ENCODE data around the gene CX3CL1. TPM values are rescaled to one million over a fixed set of nuclear protein-coding genes. Genes with fewer than 3 reads are reported as not detected.
"Not testable (repeated sequence)": the region's sequence is repeated elsewhere in the genome, so short reads cannot be mapped to it uniquely, and the experiment has no call there.

Gene CX3CL1
- total RNA-seq, 1 experiment from 2014 or later, result 0.23 TPM

GRCh38 chr16:57382535-57383275, 10.4 kb downstream of the CX3CL1 start:
- DNase-seq (ENCODE audit: low spot score), result no peak

DNA sequence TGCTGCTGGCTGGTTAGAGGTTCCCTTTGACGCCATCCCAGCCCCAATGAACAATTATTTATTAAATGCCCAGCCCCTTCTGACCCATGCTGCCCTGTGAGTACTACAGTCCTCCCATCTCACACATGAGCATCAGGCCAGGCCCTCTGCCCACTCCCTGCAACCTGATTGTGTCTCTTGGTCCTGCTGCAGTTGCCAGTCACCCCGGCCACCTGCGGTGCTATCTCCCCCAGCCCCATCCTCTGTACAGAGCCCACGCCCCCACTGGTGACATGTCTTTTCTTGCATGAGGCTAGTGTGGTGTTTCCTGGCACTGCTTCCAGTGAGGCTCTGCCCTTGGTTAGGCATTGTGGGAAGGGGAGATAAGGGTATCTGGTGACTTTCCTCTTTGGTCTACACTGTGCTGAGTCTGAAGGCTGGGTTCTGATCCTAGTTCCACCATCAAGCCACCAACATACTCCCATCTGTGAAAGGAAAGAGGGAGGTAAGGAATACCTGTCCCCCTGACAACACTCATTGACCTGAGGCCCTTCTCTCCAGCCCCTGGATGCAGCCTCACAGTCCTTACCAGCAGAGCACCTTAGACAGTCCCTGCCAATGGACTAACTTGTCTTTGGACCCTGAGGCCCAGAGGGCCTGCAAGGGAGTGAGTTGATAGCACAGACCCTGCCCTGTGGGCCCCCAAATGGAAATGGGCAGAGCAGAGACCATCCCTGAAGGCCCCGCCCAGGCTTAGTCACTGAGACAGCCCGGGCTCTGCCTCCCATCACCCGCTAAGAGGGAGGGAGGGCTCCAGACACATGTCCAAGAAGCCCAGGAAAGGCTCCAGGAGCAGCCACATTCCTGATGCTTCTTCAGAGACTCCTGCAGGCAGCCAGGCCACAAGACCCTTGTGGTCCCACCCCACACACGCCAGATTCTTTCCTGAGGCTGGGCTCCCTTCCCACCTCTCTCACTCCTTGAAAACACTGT, 11.3 kb downstream of the CX3CL1 start:
- no peak for DNase-seq (ENCODE audit: low spot score)

- no peak for DNase-seq (ENCODE audit: low spot score)
These were observed 12.2 kb downstream of the CX3CL1 start for GRCh38 chr16:57384248-57385070.

GRCh38 chr16:57385083-57385482, 12.8 kb downstream of the CX3CL1 start:
- no peak for DNase-seq (ENCODE audit: low spot score)

DNA sequence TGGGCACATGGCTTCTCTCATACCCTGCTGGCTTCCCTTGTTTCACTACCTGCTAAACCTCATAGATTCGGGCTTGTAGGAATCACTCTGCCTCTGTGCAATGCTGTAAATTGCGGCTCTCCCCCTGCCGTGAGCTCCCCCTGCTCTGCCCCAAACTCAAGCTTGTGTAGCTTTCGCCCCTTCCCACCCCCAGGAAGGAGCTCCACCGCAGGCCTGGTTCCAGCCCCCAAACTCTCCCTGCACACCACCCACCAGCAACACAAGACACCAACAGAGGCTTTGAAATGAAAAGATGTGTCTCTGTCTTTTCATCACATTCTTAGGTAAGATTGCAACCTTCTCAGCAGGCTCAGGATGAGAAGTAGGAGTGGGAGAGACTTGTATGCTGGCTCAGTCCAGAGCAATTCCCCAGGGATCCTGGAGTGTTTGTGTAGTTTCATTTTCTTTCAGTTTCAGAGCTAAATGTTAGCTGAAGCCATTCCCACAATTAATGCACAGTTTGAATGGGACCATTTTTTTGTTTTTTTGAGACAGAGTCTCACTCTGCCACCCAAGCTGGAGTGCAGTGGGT, 14.2 kb downstream of the CX3CL1 start:
- no peak for DNase-seq (ENCODE audit: low spot score)

GRCh38 chr16:57387598-57388354, 15.5 kb downstream of the CX3CL1 start:
- no peak for DNase-seq (ENCODE audit: low spot score)

- no peak for DNase-seq (ENCODE audit: low spot score)
These were observed 16.2 kb downstream of the CX3CL1 start for GRCh38 chr16:57388359-57389086.

- no peak for DNase-seq (ENCODE audit: low spot score)
These were observed 16.8 kb downstream of the CX3CL1 start for GRCh38 chr16:57389087-57389468.

- no peak for DNase-seq (ENCODE audit: low spot score)
These were observed 18.5 kb downstream of the CX3CL1 start for GRCh38 chr16:57390636-57391295.

- DNase-seq (ENCODE audit: low spot score), result no peak
These were observed 19.0 kb downstream of the CX3CL1 start for GRCh38 chr16:57391300-57391699.

DNA sequence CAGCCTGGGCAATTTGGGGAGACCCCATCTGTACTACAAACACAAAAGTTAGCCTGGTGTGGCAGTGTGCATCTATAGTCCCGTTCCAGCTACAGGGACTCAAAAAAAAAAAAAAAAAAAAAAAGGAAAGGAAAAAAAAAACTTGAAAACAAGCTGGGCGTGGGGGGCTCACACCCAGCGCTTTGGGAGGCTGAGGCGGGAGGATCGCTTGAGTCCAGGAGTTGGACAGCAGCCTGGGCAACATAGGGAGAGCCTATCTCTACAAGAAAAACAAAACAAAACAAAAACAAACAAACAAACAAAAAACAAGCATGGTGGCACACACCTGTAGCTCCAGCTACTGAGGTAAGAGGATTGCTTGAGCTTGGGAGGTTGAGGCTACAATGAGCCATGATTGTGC, 19.4 kb downstream of the CX3CL1 start:
- DNase-seq (ENCODE audit: low spot score), result no peak

- peak; percentile 28 for DNase-seq (ENCODE audit: low spot score)
These were observed 20.4 kb downstream of the CX3CL1 start for GRCh38 chr16:57392694-57393093.

DNA sequence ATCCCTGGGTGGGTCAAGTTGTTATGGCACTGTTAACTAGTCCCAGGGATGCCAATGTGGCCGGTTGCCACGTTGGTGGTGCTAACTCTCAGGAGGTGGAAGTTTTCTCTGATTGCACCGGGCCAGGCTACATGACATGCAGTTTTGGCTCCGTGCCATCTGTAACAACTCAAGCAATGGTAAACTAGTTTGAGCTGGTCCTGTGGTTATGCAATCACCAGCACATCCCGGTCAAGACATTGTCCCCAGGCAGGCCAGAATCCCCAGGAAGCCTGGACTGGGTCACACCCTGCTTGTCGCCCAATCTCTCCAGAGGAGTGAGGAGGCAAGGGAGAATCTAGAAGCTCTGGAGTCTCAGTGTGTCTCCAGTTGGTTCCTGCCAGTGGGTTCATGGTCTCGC, 22.2 kb downstream of the CX3CL1 start:
- DNase-seq (ENCODE audit: low spot score), result no peak

DNA sequence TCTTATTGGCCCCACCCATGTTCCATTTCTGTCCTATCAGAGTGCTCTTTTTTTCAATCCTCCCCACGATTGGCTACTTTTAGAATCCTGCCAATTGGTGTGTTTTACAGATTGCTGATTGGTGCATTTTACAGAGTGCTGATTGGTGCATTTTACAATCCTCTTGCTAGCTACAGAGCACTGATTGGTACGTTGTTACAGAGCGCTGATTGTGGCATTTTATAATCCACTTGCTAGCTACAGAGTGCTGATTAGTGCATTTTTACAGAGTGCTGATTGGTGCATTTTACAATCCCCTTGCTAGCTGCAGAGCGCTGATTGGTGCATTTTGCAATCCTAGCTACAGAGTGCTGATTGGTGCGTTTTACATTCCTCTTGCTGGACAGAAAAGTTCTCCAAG, 22.7 kb downstream of the CX3CL1 start:
- no peak for DNase-seq (ENCODE audit: low spot score)

DNA sequence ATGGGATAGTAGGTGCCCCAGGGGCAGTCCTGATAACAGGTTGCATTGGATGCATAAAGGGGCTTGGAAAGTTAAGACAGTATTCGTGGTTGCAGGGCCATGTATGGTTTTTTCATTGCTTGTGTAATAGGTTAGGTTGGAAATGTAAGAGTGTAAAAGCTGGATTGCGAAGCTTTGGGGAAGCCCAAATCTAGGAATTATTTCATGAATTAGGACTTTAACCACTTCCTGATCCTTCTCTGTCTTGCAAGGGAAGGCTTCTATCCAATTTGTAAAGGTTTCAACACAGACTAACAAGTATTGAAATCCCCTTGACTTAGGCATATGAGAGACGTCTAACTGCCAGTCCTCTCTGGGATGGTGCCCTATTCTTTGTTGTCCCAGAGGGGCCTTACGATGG, 24.5 kb downstream of the CX3CL1 start:
- no peak for DNase-seq (ENCODE audit: low spot score)

DNA sequence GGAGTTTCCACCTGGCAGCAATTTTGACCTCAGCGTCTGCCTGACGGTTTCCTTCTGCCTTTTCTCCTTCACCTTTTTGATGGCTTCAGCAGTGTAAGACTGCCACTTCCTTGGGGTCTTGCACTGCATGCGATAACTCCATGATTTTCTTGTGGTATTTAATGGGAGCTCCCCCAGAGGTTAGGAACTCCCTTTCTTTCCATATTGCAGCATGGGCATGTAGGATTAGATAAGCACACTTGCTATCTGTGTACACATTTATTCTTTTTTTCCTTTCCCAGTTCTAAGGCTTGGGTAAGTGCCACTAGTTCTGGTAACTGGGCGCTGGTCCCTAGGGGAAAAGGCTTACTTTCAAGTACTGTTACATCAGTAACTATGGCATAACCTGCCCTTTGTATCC, 25.2 kb downstream of the CX3CL1 start:
- DNase-seq (ENCODE audit: low spot score), result not testable (repeated sequence)

- no peak for DNase-seq (ENCODE audit: low spot score)
These were observed 29.8 kb downstream of the CX3CL1 start for GRCh38 chr16:57401943-57402640.

- DNase-seq (ENCODE audit: low spot score), result no peak
These were observed 31.9 kb downstream of the CX3CL1 start, which contains the start of gene CCL17 for GRCh38 chr16:57403965-57404817. Gene CCL17, plus strand, starts transcription at chr16:57404767. Its CDS starts 9,166 bp downstream, at chr16:57413933.
